Activated naive CD4-positive, alpha-beta T cell treated with anti-CD3 and anti-CD28 coated beads, Interleukin-2, amount 50 U/mL, for 16 hours (primary cell): ENCODE measurements around the gene MOV10L1.
"Not testable (repeated sequence)": the region's sequence is repeated elsewhere in the genome, so short reads cannot be mapped to it uniquely, and the experiment has no call there.

Experiments used
- DNase-seq: peaks from one replicate; pipeline ENCODE4 v3.0.0-alpha.2; 2020

The MOV10L1 gene

DNA sequence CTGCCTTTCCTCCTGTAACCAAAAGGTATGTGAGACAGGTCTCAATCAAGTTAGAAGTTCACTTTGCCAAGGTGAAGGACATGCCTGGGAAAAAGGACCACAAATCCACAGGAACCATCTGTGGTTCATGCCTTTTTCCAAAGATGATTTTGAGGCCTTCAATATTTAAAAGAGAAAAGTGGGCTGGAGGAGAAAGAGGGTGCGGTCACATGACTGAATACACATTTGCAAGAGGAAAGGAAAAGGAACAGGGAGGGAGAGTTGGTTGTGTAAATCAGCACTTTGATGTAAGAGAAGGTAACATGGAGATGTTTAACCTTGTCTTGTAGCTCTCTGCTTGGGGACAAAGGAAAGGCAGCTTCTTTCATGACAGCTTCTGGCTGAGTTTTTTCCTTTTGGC, 21.2 kb downstream of the MOV10L1 start:
- DNase-seq = no peak

DNA sequence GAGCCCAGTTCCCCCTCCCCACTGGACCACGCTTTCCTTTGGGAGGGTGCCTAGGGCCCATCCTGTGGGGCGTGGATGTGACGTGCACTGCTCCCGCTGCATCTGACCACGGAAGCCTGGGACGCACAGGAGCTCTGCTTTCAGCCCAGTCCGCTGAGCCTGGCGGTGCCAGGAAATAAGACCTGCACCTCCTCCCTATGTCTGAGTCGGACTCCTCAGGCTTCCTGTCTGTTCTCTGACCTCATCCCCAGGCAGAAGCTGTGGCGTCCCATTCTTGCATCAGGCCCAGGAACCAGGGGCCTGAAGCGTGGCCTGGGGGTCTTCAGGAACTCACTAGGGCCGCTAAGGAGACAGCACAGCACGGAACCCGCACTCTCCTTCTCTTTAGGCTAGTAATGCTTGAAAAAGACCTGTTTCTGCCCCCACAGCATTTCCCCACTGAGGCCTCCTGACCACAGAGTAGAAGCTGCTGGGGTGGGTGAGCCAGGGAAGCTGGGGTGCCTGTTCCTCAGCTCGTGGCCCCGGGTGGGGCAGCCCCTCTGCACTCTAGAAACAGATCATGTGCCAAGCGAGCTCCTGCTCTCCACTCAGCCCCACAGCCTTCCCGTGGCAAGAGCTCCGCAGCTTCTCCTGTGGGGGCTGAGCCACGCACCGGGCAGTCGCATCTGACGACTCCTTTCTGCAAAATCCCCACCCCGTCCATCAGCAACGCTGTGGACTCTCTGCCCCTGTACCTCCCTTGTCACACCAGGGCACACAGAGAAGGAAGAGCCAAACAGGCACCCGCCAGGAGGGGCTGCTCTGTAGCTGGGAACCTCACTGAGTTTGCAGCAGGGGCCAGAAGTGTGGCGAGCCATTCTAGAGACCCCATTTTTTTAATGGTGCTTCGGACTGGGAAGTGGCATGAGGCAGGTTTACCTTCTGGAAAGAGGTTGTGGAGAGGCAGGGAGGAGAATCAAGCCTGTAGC, 22.6 kb downstream of the MOV10L1 start:
- DNase-seq = no peak

DNA sequence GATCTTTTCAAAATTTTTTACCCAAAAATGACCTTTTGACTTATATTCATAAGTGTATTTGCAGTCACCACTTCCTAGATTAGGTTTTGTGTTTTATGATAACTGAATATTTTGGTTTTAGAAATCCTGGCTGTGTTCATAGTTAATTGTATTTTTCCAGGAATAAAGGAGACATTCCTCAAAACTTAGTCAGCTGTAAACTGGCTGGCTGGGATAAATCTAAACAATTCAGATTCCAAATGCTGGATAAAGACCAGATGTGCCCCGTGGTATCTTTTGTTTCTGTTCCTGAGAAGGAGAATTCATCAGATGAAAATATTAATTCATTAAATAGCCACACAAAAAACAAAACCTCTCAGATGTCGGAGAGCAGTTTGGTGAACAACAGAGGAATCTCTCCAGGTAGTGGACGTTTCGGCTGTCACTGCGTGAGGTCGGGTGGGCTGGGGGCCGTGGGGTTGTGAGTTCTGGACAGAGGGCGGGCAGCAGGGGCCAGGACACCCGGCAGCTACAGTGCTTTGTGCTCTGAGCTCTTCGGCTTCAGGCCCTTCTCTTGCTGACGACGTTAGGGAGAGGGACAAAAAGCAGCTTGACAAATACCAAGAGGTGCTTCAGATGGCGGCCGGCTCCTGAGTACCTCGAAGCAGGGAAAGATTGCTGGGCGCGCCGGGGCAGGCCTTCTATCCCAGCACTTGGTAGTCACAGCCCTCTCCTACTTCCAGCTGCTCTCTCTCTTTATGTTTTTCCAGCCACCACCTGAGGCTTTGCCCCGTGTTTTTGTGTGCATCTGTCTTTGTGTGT, 24.6 kb downstream of the MOV10L1 start:
- DNase-seq = no peak

DNA sequence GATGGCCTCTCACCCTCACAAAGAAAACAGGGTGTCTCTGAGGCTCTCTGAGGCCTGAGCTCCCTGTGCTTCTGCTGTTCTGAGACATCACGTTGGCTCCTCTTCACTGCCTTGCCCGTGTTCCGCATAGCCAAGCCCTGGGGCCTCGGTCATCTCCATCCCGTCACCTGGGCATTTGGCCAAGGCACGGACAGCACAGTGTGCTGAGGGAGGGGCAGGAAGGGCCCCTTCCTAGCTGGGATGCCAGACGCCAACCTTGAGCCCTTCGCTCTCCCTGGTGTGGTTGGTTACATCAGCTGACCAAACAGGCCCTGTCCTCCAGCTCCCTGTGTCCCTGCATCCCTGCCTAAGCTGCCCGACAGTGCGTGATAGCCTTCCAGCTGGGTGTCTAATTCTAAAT, 25.9 kb downstream of the MOV10L1 start:
- DNase-seq = no peak

DNA sequence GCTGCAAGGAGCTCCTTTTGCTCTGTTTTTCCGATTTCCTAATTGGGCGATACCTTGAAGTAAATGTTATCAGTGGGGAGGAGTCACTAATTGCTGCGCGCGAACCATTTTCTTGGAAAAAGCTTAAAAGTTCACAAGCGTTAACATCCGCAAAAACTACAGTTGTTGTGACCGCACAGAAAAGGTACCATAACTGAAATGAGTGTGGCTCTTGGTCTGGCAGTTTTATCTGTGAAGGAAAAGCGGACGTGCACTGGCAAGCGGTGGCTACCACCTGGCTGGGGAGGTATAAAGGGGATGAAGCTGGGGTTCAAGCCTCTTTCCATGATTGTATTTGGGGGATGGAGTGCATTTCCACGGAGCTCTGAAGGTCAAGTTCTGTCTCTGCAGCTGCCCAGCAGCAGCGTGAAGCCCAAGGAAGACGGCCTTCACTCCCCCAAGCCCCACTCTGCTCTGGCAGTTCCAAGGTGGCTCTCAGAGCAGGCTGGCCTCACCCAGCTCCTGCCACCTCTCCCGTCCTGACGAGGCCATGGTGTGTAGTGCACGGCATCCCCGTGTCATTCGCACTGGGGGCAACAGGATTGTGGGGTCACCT, 27.5 kb downstream of the MOV10L1 start:
- no peak for DNase-seq

DNA sequence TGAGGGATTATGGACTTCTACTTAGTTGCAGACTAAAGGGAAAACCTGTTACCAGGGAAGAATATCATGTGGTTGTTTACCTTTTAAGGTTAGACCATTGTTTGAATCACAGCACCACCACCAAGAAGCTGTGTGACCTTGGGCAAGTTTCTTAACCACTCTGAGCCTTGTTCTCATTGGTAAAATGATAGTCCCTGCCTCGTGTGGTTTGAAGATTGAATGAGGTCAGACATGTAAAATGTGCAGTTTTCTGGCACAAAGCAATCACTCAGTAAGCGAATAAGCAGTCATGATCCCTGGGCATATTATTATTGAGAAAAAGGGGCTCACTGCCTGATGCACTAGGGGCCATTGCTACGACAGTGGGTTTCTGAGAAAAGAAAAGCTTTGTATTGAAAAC, 28.3 kb downstream of the MOV10L1 start:
- DNase-seq = no peak

DNA sequence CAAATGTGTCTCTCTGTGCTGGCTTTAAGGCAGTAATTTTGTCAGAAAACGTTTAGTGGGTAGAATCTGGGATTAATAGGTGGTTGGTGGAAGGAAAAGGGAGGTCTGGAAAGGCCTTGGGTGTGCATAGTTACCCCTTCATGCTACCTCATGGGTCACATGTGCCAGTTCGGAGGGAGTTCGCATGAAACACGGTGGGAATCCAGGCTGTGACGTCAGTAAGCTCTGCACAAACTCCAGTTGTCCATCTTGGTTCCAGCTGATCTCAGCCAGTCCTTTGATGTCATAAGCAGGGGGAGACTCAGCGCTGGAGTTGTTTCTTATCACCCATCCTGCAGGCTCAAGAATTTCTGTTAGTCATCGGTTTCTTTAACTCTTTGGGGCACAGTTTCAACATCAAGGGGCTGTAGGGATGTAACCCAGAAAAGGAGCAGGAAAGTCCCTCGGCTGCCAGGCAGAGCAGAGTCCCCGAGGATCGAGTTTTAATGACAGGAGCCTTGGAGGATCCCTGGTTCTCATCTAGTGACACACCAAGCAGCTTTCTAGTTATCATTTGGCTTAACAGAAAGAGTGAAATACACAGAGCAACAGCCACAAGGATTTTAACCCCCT, 28.9 kb downstream of the MOV10L1 start:
- DNase-seq = no peak

DNA sequence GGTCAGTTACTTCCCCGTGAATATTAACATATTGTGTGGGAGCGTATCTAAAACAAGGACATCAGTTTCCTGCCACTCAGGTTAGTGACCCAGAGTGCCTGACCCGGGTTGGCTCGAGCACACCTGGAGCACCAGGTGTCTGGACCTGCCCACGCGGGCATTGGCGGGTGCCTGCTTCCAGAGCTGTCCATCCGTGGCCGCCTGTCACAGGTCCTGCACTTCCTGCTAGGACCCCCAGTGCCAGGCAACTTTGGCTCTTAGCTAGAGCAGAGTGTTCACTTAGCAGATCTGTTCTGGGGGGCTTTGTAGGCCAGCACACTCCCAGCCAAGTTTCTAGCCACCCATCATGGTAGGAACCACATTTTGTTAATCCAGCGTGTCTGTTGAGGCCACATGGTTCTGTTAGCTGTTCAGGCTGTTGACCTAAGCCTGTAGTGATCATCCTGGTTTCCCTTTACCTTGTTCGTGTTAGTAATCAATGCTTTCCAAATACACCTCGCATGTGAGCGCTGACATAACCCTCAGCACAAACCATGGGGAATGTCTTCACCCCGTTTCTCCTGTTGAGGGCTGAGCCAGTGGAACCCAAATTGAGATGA, 29.5 kb downstream of the MOV10L1 start:
- no peak for DNase-seq

DNA sequence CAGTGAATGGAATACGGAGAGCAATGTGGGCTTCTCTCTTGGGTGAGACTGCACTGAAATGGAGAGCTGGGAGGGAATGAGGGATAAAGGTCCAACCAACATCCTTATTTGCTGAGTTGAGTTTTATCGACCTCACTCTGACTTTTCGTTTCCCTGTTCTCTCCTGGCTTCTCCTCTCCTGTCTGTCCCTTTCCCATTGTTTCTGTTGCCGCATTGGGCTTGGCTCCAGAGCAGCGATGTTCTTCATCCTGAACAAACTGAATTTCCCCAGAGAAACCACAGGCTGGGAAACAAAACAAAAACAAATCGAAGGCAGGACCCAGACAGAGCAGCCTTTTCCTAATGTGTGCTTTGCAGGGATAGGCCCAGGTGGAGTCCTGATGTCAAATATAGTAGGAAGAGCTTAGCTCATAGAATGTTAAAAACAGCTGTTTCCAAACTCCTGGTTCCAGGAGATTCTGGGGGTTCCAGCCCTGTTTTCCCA, 30.0 kb downstream of the MOV10L1 start:
- no peak for DNase-seq

DNA sequence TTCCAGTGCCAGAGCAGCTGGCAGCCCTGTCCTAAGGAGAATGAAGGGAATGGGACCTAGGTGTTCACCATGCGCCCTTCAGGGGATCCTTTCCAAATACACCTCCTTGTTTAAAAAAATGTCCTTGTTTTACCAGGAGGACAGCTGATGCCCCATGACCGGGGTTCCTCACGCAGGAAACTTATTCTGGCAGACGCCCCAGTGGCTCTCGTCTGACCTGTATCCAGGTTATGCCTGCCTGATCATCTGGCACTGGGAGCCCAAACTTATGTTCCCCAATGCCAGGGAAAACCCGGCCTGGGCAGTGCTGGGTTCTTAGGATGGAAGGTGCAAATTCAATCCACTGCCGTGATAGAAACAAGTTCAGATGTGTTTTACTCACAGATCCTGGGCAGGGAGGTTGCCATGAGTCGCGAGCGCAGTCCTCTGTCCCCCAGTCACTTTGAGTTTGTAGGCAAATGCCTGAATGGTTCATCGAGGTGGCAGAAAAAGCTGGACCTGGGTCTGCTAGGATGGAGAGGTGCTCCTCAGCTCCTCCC, 31.5 kb downstream of the MOV10L1 start:
- no peak for DNase-seq

DNA sequence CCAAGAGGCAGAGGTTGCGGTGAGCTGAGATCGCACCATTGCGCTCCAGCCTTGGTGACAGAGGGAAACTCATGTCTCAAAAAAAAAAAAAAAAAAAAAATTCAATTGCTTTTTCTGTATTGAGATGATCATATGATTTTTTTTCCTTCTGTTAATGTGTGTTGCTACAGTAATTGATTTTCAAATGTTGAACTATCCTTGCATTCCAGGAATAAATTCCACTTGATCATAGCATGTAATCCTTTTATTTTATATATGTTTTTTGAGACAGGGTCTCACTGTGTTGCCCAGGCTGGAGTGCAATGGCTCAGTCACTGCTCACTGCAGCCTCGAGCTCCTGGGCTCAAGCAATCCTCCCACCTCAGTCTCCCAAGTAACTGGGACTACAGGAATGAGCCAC, 33.3 kb downstream of the MOV10L1 start:
- DNase-seq = no peak

DNA sequence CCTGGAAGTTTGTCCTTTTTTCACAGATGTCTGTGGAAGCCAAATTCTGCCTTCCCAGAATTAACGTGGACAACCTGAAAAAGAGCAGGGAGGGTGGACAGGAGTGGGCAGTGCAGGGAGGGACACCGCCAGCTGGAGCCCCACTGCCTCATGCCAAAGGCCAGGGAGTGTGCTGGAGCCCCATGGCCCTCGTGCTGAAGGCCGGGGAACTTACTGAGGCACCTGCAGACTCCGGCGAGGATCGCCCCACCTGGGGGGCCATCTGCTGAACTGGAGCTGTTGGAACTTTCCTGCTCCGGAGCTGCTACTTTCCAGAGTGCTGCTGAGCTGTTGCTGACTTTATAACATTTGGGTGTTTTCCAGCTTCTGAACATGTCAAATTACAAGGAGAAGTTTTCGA, 35.2 kb downstream of the MOV10L1 start:
- DNase-seq = no peak

DNA sequence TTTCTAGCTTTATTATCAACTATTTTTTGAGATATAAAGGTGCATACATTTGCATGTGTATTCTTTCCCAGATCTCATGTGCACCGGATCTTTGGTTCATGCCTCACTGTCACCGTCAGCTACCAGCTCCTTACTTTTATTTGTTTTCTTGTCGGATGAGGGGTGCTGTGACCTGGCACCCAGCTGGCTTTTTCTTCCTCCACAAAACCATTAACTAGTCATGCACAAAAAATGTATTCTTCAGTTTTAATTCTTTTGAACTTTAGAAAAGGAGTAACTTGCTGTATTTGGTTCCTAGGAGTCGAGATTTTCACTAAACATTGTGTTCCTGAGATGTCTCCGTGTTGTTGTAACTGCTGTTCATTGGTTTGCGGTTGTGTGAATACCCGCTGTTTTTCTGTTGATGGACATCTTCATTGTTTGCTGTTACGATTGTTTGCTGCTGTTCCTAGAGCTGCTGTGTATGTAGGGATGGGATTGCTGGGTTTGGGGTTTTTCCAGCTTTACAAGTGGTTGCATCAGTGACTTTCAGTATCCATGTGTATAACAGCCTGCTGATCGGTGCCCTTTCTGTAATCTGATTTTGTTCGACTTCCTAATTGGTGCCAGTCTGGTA, 39.4 kb downstream of the MOV10L1 start:
- DNase-seq = no peak

DNA sequence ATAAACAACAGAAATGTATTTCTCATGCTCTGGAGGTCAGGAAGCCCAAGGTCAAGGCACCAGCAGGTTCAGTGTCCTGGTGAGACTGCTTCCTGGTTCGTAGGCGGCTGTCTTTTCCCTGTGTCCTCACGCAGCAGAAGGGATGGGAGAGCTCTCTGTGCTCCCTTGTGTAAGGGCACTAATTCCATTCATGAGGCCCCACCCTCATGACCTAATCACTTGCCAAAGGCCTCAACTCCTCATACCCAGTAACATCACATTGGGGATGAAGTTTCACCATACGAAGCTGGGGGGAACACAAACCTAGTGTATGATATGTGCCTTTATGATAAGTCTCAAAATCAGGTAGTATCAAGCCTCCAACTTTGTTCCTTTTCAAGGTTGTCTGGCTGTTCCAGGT, 42.1 kb downstream of the MOV10L1 start:
- DNase-seq = no peak

DNA sequence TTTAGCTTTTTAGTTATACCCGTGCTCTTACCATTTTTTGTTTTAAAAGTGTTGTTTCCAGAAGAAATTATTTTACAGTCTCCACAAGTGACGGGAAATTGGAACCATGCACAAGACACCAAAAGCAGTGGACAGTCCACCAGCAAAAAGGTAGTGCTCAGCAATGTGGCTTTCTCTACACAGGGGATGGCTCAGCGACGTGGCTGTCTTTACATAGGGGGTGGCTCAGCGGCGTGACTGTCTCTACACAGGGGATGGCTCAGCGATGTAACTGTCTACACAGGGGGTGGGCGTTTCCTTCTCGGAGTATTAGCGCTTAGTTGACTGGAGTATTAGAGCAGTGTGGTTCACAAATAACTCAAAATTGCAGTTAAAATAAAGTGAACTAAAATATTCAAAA, 44.7 kb downstream of the MOV10L1 start:
- DNase-seq = no peak

DNA sequence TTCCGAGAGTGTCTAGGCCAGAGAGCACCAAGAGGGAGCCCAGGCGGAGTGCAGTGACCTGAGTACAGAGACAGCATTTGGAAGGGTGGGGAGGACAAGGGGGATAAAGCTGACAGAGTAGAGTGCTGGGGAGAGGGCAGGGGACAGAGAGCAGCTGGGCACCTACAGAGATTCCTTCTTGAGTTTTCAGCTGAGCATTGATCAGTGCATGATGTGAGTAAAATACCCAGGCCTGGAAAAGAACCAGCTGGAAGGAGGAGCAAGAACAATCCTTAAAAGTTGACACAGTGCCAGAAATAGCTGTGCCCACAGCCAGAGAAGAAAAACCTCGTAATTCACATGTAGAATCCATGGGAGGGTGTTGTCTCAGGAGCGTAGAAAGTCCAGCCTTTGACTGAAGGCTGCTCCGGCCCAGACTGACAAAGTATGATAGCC, 46.8 kb downstream of the MOV10L1 start:
- no peak for DNase-seq

DNA sequence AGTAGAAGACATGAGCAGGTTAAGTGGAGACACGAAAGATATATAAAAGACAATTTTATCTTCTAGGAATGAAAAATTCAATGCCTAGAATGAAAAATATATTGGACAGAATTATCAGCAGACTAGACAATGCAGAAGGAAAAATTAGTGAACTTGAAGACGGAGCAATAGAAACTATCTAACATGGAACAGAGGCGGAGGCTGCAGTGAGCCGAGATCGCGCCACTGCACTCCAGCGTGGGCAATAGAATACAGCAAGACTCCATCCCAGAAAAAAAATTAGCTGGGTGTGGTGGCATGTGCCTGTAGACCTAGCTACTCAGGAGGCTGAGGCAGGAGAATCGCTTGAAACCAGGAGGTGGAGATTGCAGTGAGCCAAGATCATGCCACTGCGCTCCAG, 47.5 kb downstream of the MOV10L1 start:
- DNase-seq = not testable (repeated sequence)

DNA sequence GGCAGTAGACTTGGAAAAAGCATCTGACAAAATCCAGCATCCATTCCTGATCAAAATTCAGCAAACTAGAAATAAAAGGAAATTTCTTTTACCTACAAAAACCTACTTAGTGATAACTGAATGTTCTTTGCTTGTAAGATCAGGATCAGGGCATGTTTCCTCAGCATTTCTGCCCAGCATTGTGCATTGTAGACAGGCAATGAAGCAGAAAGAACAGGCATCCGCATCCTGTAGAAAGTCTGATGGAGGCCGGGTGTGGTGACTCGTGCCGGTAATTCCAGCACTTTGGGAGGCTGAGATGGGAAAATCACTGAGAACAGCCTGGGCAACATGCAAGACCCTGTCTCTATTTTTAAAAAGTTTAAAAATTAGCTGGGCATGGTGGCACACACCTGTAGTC, 48.2 kb downstream of the MOV10L1 start:
- DNase-seq = no peak

DNA sequence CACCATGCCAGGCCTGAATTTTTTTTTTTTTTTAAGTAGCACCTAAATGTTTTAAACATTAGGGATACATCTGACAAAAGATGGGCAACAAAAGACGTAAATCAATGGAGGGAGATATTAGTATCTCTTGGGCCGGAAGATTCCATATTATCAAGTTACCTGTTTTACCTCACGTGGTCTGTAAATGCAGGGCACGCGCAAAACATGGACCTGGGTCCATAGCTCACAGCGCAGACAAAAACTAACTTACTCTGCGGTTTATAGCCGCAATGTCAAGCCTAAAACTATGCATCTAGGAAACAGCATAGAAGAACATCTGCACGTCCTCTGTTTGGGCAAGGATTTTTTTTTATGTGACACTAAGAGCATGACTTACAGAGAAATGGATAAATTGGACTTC, 49.2 kb downstream of the MOV10L1 start:
- DNase-seq = no peak

DNA sequence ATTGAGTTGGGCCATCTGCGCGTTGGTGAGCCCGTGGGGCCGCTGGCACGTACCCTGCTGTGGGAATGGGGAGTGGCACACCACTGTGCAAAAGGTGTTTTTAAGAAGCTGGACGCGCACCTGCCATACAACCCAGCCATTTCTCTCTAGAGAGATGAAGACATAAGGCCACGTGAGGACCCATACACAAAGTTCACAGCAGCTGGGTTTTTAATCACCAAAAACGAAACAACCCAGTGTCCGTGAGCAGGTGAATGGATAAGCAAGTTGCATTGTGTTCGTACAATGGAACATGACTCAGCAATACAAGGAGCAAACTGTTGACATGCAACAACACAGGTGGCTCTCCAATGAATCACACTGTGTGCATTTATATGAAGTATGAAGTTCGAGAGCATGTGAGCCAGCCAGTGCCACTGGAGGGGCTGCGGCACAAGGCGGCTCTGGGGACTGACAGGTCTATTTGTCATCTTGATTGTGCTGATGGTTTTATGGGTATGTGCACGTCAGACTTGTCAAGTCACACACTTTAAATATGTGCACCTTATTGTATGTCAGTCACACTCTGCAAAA, 50.1 kb downstream of the MOV10L1 start:
- DNase-seq = no peak

DNA sequence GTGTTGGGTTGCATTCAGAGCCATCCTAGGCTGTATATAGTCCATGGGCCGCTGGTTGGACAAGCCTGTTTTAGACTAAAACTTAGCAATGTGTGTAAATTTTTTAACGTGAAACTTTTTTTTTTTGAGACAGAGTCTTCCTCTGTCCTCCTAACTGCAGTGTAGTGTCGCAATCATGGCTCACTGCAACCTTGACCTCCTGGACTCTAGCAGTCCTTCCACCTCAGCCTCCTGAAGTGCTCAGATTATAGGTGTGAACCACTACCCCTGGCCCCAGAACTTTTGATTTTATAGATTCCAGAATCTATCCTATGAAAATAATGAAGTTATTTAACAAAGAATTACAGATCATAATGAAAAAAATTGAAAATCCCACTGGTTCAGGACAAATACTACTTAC, 50.8 kb downstream of the MOV10L1 start:
- no peak for DNase-seq
